Spleen (tissue), 7 donors: Measurements from ENCODE around the gene NGFR.

Source experiments
- POLR2A ChIP-seq, 3 donors: fragments of 450-650 bp; IDR thresholded peaks; one replicate each; pipeline ENCODE4 v1.5.1; 2017; ENCODE audit warnings: antibody characterized with exemption in 3 of 3, mild to moderate bottlenecking in 1 of 3
- TF ChIP-seq, protein P1 (sequence below), 11 experiments: fragments of 200-600 bp in 7 of 11; fragments of 450-650 bp in 4 of 11; sonication (generic) in 4 of 11; IDR thresholded peaks in 8 of 11; conservative IDR thresholded peaks in 3 of 11; 1 replicate in 7 of 11; 2 replicates in 4 of 11; pipeline versions ENCODE4 v1.4.0 to v1.8.0; 2016 to 2021; ENCODE audit warnings: antibody characterized with exemption in 11 of 11, inconsistent platforms in 4 of 11, mild to moderate bottlenecking in 1 of 11
- donor health status: DM: no; HTN: no; CAD: no; lungs with moderate emphysema.
- donor health status: DM: no; HTN: no; CAD: no.
- donor health status: DM: no; HTN: no; CAD: no.

DNA sequence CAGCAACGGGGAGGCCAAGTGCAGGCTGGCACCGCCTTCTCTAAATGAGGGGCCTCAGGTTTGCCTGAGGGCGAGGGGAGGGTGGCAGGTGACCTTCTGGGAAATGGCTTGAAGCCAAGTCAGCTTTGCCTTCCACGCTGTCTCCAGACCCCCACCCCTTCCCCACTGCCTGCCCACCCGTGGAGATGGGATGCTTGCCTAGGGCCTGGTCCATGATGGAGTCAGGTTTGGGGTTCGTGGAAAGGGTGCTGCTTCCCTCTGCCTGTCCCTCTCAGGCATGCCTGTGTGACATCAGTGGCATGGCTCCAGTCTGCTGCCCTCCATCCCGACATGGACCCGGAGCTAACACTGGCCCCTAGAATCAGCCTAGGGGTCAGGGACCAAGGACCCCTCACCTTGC, 18.5 kb downstream of the NGFR start:
- TF ChIP-seq, protein P1, sequence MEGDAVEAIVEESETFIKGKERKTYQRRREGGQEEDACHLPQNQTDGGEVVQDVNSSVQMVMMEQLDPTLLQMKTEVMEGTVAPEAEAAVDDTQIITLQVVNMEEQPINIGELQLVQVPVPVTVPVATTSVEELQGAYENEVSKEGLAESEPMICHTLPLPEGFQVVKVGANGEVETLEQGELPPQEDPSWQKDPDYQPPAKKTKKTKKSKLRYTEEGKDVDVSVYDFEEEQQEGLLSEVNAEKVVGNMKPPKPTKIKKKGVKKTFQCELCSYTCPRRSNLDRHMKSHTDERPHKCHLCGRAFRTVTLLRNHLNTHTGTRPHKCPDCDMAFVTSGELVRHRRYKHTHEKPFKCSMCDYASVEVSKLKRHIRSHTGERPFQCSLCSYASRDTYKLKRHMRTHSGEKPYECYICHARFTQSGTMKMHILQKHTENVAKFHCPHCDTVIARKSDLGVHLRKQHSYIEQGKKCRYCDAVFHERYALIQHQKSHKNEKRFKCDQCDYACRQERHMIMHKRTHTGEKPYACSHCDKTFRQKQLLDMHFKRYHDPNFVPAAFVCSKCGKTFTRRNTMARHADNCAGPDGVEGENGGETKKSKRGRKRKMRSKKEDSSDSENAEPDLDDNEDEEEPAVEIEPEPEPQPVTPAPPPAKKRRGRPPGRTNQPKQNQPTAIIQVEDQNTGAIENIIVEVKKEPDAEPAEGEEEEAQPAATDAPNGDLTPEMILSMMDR (IDR thresholded peaks at IDR 0.05 in 8 of 11, conservative IDR thresholded peaks at IDR 0.05 in 3 of 11): no peak
- no peak for TF ChIP-seq POLR2A (IDR thresholded peaks at IDR 0.05)
